NCI-H128 (cell line): ENCODE results near the gene CBX8.
A peak's percentile ranks its signal among the peaks of the same experiment; 100 is the strongest.

Experiments
- DNase-seq: peaks from one replicate; lab custom pipeline; 2025; ENCODE audit not compliant: unreplicated experiment; lab: John Stamatoyannopoulos, UW

Gene CBX8

DNA sequence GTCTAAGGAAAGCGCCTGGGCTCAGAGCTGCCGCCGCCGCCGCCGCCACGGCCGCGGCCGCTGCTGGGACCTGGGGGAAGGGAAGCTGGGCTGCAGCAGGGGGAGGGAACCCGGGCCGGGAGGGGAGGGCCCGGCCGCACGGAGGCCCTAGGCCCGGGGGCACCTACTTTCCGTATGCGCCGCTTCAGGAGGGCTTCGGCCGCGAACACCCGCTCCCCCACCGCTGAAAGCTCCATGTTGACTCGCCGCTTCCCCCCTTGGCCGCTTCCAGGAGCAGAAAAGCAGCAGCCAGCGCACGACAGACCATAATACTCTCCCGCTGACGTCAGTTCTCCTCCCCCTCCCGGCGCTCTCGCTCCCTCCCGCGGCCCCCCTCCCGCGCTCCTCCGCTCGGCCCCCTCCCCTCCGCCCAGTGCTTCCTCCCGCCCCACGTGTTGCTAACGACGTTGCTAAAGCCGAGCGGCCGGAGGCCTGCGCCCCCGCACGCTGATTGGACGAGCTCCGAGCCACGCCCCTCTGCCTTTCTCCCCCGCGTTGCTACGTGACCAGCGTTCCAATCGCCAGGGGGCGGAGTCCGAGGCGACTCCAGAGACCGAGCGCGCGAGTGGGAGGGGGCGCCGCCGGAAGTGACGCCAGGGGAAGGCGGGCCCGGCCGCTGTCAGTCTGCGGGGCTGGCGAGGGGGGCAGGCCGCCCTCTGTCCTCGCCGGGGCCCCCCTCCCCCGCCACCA is at the start of gene CBX8:
TSS of gene CBX8 (minus strand) at position 315 of the 729 bp plus-strand sequence. CDS start at position 236, 79 bp downstream.
- DNase-seq, result peak; percentile 97

DNA sequence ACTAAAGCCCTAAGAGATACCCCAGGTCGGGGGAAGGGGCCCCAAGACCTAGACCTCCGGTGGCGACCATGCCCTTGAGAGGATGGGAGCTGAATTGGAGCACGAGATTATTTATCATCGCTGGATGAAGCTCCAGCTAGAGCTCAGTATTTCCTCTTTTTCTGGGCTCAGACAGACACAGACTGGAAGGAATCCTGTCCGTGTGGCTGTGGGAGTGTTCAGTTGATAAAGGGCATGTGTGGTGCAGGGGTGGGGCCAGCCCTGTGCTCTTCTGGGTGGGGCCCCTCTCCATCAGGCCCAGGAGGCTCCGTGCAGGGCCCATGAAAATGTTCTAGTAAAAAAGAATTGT is 48.7 kb upstream of the CBX8 start:
- no peak for DNase-seq

DNA sequence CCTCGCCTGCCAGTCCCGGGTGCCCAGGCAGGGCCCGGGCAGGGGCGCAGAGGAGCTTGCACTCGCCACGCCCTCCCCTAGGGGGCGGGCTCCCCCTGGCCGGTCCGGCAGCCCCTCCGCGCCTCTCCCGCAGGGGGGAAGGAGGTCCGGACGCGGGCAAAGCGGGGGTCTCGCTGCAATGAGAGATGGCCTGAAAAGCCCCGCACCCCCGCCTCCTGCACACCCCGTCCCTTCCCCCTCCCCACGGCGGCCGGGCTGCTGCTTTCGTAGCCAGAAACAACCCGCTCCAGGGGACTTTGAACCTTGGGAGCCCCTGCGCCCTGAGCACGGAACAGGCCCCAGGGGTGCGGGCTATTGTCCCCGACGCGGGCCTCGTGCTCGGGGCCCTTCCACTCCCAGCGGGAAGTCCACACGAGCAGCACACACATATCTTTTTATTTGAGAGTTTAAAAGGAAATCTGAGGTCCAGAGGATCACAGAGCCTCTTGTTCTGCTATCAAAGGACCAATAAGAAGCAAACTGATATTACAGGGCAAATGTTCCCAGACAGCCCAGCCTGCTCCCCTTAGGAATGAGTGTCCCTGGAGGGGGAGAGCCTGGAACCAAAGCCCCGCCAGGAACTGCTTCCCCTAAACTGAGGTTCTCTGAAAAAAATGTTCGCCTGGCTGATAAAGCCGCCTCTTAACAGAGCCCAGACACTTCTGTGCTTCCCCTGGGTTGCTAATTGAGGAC is 48.2 kb upstream of the CBX8 start:
- DNase-seq, result no peak

DNA sequence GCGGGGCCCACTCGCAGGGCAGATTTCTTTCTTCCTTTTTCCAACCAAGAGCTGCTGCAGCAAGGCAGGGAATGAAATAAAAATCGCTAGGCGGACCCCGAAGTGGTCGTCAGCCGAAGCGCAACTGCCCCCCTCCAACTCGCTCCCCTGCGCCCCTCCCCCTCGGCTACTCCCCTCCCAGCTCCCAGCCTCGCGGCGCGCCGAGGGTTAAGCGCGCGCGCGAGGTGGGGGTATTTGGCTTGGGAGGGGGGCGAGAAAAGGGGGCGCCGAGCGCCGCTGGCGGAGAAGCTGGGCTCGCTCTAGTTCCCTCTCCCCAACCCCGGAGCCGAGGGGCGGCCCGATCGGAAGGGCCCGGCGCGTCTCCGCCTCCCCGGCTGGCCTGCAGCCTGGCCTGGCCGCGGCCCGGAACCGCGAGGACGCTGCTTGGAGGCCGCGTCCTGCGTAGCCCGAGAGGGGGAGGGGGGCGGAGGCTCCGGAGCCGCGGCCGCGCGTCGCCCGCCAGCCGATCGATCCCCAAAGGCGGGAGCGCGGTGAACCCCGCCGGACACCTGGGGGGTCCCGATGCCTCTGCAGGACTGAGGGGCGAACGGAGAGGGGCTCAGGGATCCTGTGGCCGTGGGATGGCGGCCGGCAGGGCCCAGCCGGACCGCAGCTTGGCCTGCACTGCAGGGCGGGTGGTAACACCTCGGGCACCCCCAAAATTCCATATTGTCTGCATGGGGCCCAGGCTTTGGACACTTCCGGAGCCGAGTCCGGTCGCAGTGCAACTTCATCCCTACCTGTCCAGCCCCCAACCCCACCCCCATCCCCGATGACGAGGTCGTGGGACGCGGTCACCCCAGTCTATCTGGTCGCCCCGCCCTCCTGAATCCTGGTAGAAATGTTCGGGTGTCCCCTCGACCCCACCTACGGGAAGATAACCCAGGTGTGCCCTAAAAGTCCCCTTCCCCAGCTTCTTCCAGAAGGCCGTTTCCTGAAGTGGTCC is 47.2 kb upstream of the CBX8 start:
- DNase-seq, result no peak

DNA sequence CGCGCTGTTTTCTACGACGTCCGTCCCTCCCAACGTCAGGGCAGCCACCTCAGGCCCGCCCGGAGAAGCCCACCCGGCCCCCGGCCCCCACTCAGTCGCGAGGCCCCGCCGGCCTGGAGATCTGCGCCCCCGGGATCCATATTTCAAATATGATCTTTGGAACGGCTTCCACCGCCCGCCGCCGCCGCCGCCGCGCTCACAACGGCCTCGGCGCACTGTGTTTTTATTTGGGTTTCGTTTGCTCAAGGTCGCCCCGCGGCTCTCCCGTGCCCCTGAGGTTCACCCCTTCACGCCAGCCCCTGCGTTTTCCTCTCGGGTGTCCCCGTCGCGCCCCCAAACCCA is 46.6 kb upstream of the CBX8 start:
- DNase-seq, result no peak

DNA sequence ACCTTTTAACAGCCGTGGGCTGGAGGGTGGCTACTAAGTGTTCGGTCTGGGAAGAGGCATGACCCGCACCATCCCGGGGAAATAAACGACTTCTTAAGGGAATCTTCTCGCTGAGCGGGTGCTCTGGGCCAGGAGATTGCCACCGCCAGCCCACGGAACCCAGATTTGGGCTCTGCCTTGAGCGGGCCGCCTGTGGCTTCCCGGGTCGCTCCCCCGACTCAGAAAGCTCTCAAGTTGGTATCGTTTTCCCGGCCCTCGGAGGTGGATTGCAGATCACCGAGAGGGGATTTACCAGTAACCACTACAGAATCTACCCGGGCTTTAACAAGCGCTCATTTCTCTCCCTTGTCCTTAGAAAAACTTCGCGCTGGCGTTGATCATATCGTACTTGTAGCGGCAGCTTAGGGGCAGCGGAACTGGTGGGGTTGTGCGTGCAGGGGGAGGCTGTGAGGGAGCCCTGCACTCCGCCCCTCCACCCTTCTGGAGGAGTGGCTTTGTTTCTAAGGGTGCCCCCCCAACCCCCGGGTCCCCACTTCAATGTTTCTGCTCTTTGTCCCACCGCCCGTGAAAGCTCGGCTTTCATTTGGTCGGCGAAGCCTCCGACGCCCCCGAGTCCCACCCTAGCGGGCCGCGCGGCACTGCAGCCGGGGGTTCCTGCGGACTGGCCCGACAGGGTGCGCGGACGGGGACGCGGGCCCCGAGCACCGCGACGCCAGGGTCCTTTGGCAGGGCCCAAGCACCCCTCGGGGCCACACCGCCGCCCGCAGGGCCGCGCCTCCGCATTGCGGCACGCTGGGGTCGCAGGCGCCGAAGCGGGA is 46.0 kb upstream of the CBX8 start:
- DNase-seq, result no peak

DNA sequence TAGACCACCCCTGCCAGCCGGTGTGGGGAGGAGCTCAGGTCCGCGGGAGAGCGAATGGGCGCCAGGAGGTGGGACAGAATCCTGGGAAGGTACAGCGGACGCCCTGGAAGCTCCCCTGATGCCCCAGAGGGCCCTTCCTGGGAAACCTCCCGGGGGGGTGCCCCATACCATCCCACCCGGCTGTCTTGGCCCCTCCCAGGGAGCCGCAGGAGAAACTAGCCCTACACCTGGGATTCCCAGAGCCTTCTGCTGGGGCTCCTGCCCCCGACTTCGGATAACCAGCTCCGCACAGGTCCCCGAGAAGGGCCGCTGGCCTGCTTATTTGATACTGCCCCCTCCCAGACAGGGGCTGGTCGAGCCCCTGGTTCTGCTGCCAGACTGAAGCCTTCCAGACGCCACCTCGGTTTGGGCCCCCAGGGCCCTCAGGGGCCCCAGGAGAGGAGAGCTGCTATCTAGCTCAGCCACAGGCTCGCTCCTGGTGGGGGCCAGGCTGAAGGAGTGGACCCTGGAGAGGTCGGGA is 45.3 kb upstream of the CBX8 start:
- no peak for DNase-seq

DNA sequence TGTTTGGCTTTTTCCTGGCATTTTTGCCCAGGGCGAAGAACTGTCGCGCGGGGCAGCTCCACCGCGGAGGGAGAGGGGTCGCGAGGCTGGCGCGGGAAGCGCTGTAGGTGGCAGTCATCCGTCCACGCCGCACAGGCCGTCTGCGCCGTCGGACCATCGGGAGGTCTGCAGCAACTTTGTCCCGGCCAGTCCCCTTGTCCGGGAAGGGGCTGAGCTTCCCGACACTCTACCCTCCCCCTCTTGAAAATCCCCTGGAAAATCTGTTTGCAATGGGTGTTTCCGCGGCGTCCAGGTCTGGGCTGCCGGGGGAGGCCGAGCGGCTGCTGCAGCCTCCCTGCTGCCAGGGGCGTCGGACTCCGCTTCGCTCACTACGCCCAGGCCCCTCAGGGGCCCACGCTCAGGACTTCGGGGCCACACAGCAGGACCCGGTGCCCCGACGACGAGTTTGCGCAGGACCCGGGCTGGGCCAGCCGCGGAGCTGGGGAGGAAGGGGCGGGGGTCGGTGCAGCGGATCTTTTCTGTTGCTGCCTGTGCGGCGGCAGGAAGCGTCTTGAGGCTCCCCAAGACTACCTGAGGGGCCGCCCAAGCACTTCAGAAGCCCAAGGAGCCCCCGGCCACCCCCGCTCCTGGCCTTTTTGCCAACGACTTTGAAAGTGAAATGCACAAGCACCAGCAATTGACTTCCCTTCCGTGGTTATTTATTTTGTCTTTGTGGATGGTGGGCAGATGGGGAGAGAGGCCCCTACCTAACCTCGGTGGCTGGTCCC is 44.7 kb upstream of the CBX8 start:
- no peak for DNase-seq

DNA sequence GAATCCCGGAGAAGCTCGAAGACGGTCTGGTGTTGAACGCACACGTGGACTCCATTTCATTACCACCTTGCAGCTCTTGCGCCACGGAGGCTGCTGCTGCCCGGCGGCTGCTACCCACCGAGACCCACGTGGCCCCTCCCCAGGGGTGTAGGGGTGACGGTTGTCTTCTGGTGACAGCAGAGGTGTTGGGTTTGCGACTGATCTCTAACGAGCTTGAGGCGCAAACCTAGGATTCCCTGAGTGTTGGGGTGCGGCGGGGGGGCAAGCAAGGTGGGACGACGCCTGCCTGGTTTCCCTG is 44.1 kb upstream of the CBX8 start:
- DNase-seq, result no peak

DNA sequence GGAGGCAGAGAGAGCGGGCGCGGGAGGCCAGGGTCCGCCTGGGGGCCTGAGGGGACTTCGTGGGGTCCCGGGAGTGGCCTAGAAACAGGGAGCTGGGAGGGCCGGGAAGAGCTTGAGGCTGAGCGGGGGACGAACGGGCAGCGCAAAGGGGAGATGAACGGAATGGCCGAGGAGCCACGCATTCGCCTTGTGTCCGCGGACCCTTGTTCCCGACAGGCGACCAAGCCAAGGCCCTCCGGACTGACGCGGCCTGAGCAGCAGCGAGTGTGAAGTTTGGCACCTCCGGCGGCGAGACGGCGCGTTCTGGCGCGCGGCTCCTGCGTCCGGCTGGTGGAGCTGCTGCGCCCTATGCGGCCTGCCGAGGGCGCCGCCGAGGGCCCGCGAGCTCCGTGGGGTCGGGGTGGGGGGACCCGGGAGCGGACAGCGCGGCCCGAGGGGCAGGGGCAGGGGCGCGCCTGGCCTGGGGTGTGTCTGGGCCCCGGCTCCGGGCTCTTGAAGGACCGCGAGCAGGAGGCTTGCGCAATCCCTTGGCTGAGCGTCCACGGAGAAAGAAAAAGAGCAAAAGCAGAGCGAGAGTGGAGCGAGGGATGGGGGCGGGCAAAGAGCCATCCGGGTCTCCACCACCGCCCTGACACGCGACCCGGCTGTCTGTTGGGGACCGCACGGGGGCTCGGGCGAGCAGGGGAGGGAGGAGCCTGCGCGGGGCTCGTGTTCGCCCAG is 43.6 kb upstream of the CBX8 start:
- no peak for DNase-seq

DNA sequence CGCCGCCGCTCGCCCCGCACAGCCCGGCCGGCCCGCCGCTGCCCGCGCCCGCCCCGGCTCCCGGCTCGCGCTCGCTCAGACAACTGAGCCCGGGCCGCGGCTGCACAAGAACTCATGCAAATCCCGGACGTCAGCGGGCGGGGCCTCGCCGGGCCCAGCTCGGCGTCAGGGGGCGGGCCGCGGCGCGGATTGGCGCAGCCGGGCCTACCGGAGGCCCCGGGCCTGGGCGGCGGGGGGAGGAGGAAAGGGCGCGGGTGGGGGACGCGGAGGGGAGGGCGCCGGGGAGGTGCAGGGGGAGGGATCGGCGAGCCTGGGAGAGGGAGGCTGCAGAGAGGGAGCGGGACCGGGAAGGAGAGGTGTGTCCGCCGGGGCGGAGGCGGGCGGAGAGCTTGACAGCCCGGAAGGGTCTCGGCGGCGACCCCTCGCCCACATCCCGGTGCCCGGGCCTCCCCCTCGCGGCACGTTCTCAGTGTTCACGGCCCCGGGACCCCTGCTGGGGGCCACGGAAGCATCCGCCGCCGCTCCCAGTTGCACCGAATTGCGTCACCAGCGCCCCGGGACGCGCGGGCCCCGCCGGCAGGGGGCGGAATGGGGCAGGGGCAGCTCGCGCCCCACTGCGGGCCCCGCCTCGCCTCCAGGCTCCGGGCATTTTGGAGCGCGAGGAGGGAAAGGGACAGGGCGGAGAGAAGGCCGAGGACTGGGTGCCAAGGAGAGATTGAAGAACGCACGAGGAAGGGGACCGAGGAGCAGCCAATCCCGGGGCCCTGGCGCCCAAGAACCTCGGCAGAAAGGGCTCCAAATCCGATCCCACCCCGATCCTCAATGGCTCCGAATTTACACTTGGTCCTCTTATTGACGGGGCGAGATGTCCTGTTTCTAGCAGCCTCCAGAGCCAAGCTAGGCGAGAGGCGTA is 42.7 kb upstream of the CBX8 start, which contains the start of gene CBX4:
TSS of gene CBX4 (minus strand) at position 85 of the 913 bp plus-strand sequence. CDS start 189 bp downstream, outside the sequence.
- peak; percentile 77 for DNase-seq

DNA sequence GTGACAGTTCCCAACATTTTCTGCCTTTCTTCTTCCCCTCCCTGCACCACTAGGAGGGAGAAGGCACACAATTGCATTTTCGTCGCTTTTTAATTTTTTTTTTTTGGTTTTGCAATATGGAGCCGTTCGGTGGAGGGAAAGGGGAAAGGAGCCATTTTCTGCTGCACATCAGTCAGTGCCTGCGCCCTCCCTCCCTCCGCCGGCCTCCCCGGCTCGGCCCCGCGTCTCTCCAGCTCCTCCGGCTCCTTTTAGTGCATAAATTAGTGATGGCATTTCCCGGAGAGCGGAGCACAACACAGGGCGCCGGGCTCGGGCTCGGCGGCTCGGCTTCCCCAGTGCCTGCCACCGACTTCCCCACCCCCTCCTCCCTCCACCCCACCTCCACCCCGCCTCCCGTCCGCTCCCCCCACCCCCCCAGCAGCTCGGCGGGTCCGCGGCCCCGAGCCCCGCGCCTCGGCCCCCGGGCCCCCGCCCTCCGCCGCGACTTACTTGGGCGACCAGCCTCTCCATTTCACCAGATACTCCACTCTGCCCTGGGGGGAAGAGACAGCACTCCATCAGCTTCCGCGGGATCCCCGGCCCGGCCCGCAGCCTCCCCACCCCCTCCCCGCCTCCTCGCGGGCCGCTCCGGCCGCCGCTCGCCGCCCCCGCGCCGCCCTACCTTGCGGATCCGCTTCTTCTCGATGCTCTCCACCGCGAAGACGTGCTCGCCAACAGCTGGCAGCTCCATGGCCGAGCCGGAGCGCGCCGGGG is 41.8 kb upstream of the CBX8 start:
- no peak for DNase-seq

DNA sequence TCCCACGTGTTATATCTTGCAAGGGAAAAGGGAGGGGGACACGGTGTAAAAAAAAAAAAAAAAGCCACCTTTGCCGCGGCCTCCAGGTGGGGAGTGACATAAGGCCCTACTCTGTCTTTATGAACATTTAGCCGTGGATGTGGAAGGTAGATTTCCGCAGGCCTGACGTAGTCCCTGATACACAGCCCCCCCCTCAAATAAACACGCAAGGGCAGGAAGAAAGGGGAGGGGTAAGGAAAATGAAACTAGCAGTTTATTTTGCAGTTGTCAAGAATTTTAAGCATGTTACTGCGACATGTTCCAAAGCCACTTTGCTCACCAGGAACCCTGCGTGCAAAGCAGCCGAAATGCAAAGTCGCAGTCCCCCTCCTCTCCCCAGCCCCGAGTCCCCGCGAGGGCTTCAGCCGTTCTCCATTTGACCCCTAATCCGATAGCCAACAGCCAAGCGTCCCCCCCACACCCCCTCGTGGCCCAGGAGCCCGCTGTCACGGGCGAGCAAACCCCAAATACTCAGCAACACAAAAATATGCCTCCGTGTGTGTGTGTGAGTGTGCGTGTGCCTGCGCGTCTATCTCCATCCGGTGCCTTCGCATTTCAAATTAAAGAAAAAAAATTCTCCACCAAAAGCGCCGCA is 41.1 kb upstream of the CBX8 start:
- no peak for DNase-seq

DNA sequence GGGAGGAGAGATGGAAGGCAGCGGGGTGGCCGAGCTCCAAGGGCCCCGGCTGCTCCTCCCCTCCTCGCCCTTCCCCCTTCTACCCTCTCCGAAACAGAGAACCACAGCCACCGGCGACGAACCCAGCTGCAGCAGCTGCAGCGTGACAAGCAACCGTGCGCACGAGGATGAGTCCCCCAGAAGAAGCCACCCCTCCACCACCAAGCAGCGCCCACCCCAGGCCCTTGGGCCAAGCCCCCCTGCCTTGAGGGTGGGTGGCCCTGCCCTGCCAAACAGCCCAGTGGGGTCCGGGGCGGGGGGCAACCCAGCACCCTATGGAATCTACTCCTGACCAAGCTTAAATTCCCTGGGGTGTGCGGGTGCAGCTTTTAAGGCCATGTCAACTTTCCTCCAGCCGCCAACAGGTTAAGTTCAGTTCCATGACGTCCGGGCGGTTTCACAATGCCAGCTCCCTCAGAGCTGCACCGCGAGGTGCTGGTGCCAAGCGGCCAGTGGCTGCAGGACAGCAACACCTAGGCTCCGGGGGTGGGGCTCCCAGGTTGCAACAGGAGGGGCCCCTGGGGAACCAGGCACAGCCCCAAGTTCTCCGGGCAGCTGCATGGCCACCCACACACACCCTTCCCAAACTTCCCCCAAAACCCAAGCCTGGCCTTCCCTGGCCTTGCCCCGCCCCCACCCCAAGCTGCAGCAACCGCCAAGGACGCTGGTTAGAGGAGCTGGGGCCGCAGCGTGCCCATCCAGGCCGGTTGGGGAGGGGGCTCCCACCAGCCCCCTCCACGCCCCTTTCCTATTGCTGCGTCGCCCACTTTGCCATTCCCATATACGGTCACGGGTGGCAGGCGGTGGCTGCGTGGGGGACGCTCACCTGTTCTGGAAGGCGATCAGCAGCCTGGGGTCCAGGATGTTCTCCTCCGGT is 40.4 kb upstream of the CBX8 start:
- no peak for DNase-seq

DNA sequence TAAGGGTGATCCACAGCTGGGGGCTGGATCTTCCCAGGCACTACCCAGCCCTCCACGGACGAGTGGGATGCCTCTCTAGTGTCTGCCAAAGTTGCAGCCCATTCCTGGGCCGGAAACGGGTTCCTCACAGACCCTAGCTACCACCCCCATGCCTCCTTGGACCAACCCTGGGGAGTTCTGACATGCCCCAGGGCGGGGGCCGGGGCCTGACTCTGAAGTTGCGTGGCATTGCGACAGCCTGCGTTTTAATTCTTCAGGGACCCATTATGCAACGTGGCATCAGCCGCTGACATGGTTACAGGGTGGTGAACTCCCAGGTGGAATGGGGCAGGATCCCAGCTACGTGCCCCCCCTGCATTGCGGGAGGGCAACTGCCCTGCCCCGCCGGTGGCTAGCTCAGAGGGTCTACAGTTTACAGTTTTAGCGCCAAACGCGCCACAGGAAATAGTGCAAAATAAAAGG is 39.7 kb upstream of the CBX8 start:
- no peak for DNase-seq

DNA sequence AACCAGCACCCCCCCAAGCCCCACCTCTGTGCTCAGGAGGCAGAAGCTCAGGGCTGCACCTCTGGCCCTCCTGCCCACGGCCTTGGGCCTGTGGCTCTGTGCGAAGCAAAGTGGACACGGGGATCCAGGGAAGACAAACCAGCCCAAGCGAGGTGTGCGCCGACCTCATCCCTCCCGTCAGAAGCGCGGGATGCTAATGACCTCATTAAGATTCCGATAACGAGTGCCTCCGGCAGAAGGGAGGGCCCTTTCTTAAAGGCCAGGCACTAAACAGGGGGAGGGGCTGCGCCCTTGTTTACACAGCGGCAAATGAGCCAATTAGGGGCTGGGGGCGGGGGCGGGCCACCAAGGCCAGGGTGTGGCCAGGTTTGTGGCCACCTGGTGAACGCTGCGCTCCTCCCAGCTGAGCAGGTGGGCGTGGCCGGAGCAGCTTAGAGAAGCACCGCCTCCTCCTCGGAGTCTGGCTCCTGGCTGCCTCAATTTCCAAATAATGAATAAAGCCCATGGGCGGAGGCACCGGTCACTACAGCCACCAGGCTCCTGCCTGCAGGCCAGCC is 39.2 kb upstream of the CBX8 start:
- no peak for DNase-seq
